ENCODE results near the gene ERRFI1.
"Not testable (repeated sequence)": the region's sequence is repeated elsewhere in the genome, so short reads cannot be mapped to it uniquely, and the experiment has no call there.

The ERRFI1 gene

DNA sequence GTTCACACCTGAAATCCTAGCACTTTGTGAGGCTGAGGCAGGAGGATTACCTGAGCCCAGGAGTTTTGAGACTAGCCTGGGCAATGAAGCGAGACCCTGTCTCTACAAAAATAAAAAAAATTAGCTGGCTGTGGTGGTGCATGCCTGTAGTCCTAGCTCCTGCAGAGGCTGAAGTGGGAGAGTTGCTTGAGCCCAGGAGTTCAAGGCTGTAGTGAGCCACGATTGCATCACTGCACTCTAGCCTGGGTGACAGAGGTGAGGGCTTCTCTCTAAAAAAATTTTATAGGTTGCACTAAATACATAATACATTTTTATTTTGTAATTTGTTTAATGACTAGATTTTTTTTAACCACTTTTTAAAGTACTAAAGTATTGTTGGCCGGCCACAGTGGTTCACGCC lies 58.5 kb downstream of the ERRFI1 start:
- H3K4me3 ChIP-seq (ENCODE audit: low read length): no peak overlapping the region
- H4K20me1 ChIP-seq (ENCODE audit: insufficient read depth, low read length): no peaks in the 10 kb centered on the region
- H3K27me3 ChIP-seq (replicated peaks; ENCODE audit: insufficient read depth, low read length): no peaks in the 10 kb centered on the region
- no peak overlapping the region for H3K9ac ChIP-seq (ENCODE audit: low read length)
- H3K4me2 ChIP-seq (ENCODE audit: low read depth, low read length): no peak overlapping the region
- no peaks in the 10 kb centered on the region for H3K9me2 ChIP-seq (replicated peaks; ENCODE audit: insufficient read depth, low read length)
- H3F3A ChIP-seq (ENCODE audit: insufficient read depth, low read length): no peaks in the 10 kb centered on the region
- TF ChIP-seq, protein P1, sequence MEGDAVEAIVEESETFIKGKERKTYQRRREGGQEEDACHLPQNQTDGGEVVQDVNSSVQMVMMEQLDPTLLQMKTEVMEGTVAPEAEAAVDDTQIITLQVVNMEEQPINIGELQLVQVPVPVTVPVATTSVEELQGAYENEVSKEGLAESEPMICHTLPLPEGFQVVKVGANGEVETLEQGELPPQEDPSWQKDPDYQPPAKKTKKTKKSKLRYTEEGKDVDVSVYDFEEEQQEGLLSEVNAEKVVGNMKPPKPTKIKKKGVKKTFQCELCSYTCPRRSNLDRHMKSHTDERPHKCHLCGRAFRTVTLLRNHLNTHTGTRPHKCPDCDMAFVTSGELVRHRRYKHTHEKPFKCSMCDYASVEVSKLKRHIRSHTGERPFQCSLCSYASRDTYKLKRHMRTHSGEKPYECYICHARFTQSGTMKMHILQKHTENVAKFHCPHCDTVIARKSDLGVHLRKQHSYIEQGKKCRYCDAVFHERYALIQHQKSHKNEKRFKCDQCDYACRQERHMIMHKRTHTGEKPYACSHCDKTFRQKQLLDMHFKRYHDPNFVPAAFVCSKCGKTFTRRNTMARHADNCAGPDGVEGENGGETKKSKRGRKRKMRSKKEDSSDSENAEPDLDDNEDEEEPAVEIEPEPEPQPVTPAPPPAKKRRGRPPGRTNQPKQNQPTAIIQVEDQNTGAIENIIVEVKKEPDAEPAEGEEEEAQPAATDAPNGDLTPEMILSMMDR (IDR thresholded peaks at IDR 0.05; ENCODE audit: low read length): no peak
- TF ChIP-seq EZH2phosphoT487 (IDR thresholded peaks at IDR 0.05; ENCODE audit: low read length): no peak
- TF ChIP-seq EZH2 (optimal IDR thresholded peaks at IDR 0.05; ENCODE audit: low read depth, low read length): no peak
- H3K27ac ChIP-seq (ENCODE audit: low read length): no peak overlapping the region
- H2AFZ ChIP-seq (ENCODE audit: low read length): no peak overlapping the region
- H3K4me1 ChIP-seq (ENCODE audit: low read length): peaks cover 5% of the 10 kb centered on the region; the same call in 1 of the 2 replicates
- DNase-seq: no peak
- peaks cover 18% of the 10 kb centered on the region; the same call in 1 of the 2 replicates for H3K36me3 ChIP-seq (replicated peaks; ENCODE audit: insufficient read depth, low read length)
- H3K9me3 ChIP-seq (replicated peaks; ENCODE audit: insufficient read depth, low read length): no peaks in the 10 kb centered on the region
- H3K79me2 ChIP-seq (ENCODE audit: low read length): peaks cover 39% of the 10 kb centered on the region

DNA sequence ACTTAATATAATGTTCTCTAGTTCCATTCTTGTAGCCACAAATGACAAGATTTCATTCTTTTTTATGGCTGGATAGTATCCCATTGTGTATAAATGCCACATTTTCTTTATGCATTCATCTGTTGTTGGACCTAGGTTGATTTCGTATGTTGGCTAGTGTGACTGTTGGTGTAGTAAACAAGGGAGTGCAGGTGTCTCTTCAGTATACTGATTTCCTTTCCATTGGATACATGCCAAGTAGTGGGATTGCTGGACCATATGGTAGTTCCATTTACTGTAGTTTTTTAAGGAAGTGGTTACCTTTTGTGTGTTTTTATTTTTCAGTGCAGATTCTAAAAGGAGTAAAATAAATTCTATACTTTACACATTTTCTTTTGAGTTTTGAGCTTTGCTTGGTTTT lies 58.9 kb downstream of the ERRFI1 start:
- H3K4me2 ChIP-seq (ENCODE audit: low read depth, low read length): no peak overlapping the region

DNA sequence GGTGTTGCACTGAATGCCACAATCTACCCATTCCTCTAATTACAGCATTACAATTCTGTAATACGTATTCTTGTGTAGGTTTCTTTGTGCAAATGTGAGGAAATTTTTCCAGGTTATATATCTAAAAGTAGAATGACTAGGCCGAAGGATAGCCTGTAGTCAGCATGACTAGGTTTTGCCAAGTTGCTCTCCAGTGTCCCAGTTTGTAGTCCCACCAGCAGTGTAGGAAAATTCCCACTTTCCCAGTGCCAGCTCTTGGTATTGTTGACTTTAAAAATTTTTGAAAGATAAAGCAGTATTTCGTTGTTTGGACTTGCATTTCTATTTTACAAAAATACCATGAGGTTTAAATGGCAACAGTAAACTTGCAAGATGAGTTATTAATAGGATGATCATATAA lies 61.6 kb downstream of the ERRFI1 start:
- no peaks in the 10 kb centered on the region for H3K9me2 ChIP-seq (replicated peaks; ENCODE audit: insufficient read depth, low read length)
- no peaks in the 10 kb centered on the region for H4K20me1 ChIP-seq (ENCODE audit: insufficient read depth, low read length)
- no peaks in the 10 kb centered on the region for H3K27me3 ChIP-seq (replicated peaks; ENCODE audit: insufficient read depth, low read length)
- H3K79me2 ChIP-seq (ENCODE audit: low read length): peaks cover 51% of the 10 kb centered on the region
- H2AFZ ChIP-seq (ENCODE audit: low read length): no peak overlapping the region
- H3K27ac ChIP-seq (ENCODE audit: low read length): no peak overlapping the region
- H3K4me1 ChIP-seq (ENCODE audit: low read length): peaks cover 9% of the 10 kb centered on the region; the same call in 1 of the 2 replicates
- DNase-seq: no peak
- no peak overlapping the region for H3K9ac ChIP-seq (ENCODE audit: low read length)
- no peaks in the 10 kb centered on the region for H3K9me3 ChIP-seq (replicated peaks; ENCODE audit: insufficient read depth, low read length)
- peaks cover 12% of the 10 kb centered on the region; the same call in 1 of the 2 replicates for H3K36me3 ChIP-seq (replicated peaks; ENCODE audit: insufficient read depth, low read length)
- no peak for TF ChIP-seq EZH2 (optimal IDR thresholded peaks at IDR 0.05; ENCODE audit: low read depth, low read length)
- TF ChIP-seq, protein P1 (IDR thresholded peaks at IDR 0.05; ENCODE audit: low read length): no peak
- TF ChIP-seq EZH2phosphoT487 (IDR thresholded peaks at IDR 0.05; ENCODE audit: low read length): no peak
- H3K4me2 ChIP-seq (ENCODE audit: low read depth, low read length): no peak overlapping the region
- no peak overlapping the region for H3K4me3 ChIP-seq (ENCODE audit: low read length)
- H3F3A ChIP-seq (ENCODE audit: insufficient read depth, low read length): no peaks in the 10 kb centered on the region

More for the DNA sequence above, 58.9 kb downstream of the ERRFI1 start:
- H3K27me3 ChIP-seq (replicated peaks; ENCODE audit: insufficient read depth, low read length): no peaks in the 10 kb centered on the region
- H3K36me3 ChIP-seq (replicated peaks; ENCODE audit: insufficient read depth, low read length): peaks cover 16% of the 10 kb centered on the region; the same call in 1 of the 2 replicates
- H3F3A ChIP-seq (ENCODE audit: insufficient read depth, low read length): no peaks in the 10 kb centered on the region
- no peaks in the 10 kb centered on the region for H4K20me1 ChIP-seq (ENCODE audit: insufficient read depth, low read length)
- H3K27ac ChIP-seq (ENCODE audit: low read length): no peak overlapping the region
- peaks cover 44% of the 10 kb centered on the region for H3K79me2 ChIP-seq (ENCODE audit: low read length)
- no peak overlapping the region for H3K9ac ChIP-seq (ENCODE audit: low read length)
- no peaks in the 10 kb centered on the region for H3K9me2 ChIP-seq (replicated peaks; ENCODE audit: insufficient read depth, low read length)
- TF ChIP-seq, protein P1 (IDR thresholded peaks at IDR 0.05; ENCODE audit: low read length): no peak
- no peak for TF ChIP-seq EZH2phosphoT487 (IDR thresholded peaks at IDR 0.05; ENCODE audit: low read length)
- TF ChIP-seq EZH2 (optimal IDR thresholded peaks at IDR 0.05; ENCODE audit: low read depth, low read length): no peak
- H3K4me1 ChIP-seq (ENCODE audit: low read length): peaks cover 5% of the 10 kb centered on the region; the same call in 1 of the 2 replicates
- H2AFZ ChIP-seq (ENCODE audit: low read length): no peak overlapping the region
- DNase-seq: no peak
- H3K4me3 ChIP-seq (ENCODE audit: low read length): no peak overlapping the region
- H3K9me3 ChIP-seq (replicated peaks; ENCODE audit: insufficient read depth, low read length): no peaks in the 10 kb centered on the region

DNA sequence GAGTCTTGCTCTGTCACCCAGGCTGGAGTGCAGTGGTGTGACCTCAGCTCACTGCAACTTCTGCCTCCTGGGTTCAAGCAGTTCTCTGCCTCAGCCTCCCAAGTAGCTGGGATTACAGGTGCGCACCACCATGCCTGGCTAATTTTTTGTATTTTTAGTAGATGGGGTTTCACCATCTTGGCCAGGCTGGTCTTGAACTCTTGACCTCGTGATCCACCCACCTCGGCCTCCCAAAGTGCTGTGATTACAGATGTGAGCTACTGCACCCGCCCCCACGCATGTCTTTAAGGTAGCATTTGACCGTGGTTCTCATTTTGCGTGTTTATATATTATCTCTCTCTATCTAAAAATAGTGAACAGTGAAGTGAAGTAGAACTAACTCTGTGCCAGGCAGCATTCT lies 62.3 kb downstream of the ERRFI1 start:
- H3K27ac ChIP-seq (ENCODE audit: low read length); H3K9ac ChIP-seq (ENCODE audit: low read length); DNase-seq; H3K9me3 ChIP-seq (replicated peaks; ENCODE audit: insufficient read depth, low read length); H3F3A ChIP-seq (ENCODE audit: insufficient read depth, low read length); H3K4me3 ChIP-seq (ENCODE audit: low read length); H3K4me2 ChIP-seq (ENCODE audit: low read depth, low read length); H3K27me3 ChIP-seq (replicated peaks; ENCODE audit: insufficient read depth, low read length); H3K4me1 ChIP-seq (ENCODE audit: low read length); H2AFZ ChIP-seq (ENCODE audit: low read length); H4K20me1 ChIP-seq (ENCODE audit: insufficient read depth, low read length); H3K9me2 ChIP-seq (replicated peaks; ENCODE audit: insufficient read depth, low read length): not testable (repeated sequence)
- Histone ChIP-seq H3K36me3 (replicated peaks; ENCODE audit: insufficient read depth, low read length) (peaks cover 12% of the 10 kb centered on the region; the same call in 1 of the 2 replicates), H3K79me2 (ENCODE audit: low read length) (peaks cover 51% of the 10 kb centered on the region)

DNA sequence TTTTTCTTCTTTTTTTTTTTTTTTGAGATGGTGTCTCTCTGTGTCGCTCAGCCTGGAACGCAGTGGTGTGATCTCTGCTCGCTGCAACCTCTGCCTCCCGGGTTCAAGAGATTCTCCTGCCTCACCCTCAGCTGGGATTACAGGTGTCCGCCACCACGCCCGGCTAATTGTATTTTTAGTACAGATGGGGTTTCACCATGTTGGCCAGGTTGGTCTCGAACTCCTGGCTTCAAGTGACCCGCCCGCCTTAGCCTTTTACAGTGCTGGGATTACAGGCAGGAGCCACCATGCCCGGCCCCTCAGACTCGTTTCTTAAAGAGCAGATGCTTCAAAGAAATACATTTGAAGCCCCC lies 62.8 kb downstream of the ERRFI1 start:
- not testable (repeated sequence) for H3K9me2 ChIP-seq (replicated peaks; ENCODE audit: insufficient read depth, low read length); H3F3A ChIP-seq (ENCODE audit: insufficient read depth, low read length); H3K9ac ChIP-seq (ENCODE audit: low read length); H3K9me3 ChIP-seq (replicated peaks; ENCODE audit: insufficient read depth, low read length); H3K27ac ChIP-seq (ENCODE audit: low read length); H4K20me1 ChIP-seq (ENCODE audit: insufficient read depth, low read length); H3K27me3 ChIP-seq (replicated peaks; ENCODE audit: insufficient read depth, low read length); DNase-seq; H2AFZ ChIP-seq (ENCODE audit: low read length); H3K4me1 ChIP-seq (ENCODE audit: low read length); H3K4me3 ChIP-seq (ENCODE audit: low read length); H3K4me2 ChIP-seq (ENCODE audit: low read depth, low read length)
- Histone ChIP-seq H3K36me3 (replicated peaks; ENCODE audit: insufficient read depth, low read length) (peaks cover 12% of the 10 kb centered on the region; the same call in 1 of the 2 replicates), H3K79me2 (ENCODE audit: low read length) (peaks cover 51% of the 10 kb centered on the region)

All from MM.1S (cell line).